PFSK-1 (cell line): ENCODE measurements around the gene ZMYND11.

Source experiments
- POLR2AphosphoS5 ChIP-seq: IDR thresholded peaks from 2 replicates; pipeline ENCODE4 v1.6.1; 2012; ENCODE audit warnings: low read depth, mild to moderate bottlenecking, control low read depth, low read length, moderate library complexity
- TAF1 ChIP-seq: IDR thresholded peaks from 2 replicates; pipeline ENCODE4 v1.6.1; 2012; ENCODE audit warnings: low read length, control low read depth, borderline replicate concordance; ENCODE audit not compliant: insufficient read depth

DNA sequence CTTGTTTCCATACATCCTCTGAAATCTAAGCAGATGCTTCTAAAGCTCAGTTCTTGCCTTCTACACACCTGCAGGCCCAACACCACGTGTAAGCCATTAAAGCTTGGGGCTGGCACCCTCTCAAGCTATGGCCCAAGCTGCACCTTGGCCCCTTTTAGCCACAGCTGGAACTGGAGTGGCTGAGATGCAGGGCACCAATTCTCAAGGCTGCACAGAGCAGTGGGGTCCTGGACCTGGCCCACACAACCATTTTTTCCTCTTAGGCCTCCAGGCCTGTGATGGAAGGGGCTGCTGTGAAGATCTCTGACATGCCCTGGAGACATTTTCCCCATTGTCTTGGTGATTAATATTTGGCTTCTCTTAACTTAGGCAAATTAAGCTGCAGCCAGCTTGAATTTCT, 38.8 kb upstream of the ZMYND11 start:
- TF ChIP-seq TAF1, result no peak
- TF ChIP-seq POLR2AphosphoS5, result no peak
